Measurements from ENCODE around the gene CYB561D1.

DNA sequence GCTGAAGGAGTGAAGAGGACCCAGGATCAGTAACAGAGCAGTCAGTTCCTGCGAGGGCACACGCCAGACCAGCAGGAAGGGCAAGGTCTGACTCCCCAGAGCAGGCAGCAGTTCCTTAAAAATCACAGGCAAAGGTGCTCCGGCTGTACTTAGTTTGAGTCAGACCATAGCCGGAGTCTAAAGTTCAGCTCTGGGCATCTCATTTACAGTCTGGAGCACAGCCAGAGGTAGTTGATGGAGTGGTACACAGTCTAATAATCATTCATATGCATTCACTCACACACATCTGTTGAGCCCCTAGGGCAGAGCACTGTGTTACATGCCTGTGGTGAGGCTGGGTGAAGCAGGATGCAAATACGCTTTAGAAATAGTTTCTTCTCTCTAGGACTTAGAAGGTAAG lies 23.0 kb downstream of the CYB561D1 start:
- no peak for TF ChIP-seq CTCF (IDR thresholded peaks at IDR 0.05)
- no peak for TF ChIP-seq POLR2A (IDR thresholded peaks at IDR 0.05; ENCODE audit: low read depth)
- TF ChIP-seq POLR2AphosphoS5 (IDR thresholded peaks at IDR 0.05) = no peak

All from esophagus muscularis mucosa (tissue), 3 donors.